GM19240 (cell line): ENCODE measurements around the gene PDXP.
"Not testable (repeated sequence)": the region's sequence is repeated elsewhere in the genome, so short reads cannot be mapped to it uniquely, and the experiment has no call there.

Experiments
- DNase-seq: peaks from one replicate; pipeline ENCODE4 v3.0.0; 2011; ENCODE audit warnings: low spot score; ENCODE audit not compliant: insufficient read length

PDXP gene

DNA sequence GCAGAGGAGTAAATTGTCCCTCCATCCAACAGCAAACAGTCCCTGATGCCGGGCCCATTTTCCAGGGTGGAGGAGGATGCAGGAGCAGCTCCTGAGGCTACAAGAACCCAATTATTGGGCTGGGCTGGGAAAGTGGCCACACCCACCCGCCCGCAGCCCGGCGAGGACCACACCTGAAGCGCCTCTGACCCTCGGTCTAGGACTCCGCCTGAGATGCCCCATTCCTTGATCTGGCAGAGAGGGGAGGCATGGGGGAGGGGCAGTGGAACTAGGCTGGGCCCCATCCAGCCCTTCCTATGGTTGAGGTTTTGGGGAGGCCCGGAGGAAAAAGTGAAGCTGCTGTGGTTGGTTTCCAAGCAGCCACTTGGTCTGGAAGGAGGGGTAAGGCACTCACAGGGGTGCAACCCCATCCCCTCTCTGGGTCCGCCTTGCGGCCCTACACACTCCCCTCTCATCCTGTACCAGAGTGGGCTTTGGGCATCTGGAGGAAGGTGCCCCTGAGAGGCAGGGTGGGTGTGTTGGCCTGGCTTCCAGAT lies 14.5 kb downstream of the PDXP start:
- DNase-seq, result no peak

DNA sequence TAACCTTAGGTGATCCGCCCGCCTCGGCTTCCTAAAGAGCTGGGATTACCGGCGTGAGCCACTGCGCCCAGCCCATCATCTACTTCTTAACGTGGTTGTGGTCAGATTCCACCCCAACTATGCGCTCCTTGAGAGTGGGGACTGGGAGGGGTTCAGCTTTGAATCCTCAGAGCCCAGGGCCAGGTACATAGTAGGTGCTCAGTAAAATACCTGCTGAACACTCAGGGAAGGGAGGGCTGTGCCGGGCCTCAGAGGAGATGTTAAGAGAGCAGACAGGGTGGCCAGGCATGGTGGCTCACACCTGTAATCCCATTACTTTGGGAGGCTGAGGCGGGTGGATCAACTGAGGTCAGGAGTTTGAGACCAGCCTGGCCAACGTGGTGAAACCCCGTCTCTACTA lies 15.7 kb downstream of the PDXP start:
- DNase-seq, result no peak

DNA sequence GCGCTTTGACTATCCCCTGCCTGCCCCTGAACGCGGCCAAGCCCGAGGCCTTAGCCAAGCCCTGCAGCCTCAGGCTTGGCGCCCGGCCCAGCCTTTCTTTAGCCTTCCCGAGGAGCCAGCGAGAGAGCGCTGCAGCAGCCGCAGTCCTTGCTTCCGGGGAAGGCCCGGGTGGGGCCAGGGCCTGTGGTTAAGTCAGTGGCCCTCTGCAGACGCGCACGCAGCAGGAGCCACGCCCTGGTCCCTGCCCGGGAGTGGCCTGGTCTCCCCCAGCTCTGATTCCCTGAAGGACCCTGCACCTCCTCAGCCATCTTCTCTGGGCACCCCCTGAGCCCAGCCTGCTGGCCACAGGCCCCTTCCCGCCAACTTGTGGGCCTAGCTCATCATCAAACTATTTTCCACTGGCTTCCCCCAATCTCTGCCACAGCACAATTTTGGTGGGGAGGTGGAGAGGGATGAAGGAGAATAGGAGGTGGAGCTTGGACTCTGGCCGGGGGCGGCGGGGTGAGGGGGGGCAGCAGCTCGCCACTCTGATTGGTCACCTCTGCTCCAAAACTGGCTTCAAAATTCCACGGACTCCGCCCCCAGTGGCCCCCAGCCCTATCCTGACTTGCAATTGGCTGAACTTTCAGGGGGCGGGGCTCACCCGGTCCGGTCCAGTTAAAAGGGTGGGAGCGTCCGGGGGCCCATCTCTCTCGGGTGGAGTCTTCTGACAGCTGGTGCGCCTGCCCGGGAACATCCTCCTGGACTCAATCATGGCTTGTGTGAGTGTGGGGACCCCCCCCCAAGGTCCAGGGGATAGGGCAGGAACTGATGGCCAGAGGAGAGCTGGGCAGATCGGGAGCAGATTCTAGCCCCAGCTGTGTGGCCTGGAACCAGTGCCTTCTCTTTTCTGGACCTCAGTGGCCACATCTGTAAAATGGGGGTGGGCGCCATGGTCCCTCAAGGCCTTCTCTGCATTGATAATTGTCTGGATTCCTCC lies 16.7 kb downstream of the PDXP start, which contains the start of gene LGALS1:
Gene LGALS1, plus strand, starts transcription at position 686 of the 979 bp plus-strand sequence. Its CDS starts 67 bp downstream, at position 753.
- no peak for DNase-seq

DNA sequence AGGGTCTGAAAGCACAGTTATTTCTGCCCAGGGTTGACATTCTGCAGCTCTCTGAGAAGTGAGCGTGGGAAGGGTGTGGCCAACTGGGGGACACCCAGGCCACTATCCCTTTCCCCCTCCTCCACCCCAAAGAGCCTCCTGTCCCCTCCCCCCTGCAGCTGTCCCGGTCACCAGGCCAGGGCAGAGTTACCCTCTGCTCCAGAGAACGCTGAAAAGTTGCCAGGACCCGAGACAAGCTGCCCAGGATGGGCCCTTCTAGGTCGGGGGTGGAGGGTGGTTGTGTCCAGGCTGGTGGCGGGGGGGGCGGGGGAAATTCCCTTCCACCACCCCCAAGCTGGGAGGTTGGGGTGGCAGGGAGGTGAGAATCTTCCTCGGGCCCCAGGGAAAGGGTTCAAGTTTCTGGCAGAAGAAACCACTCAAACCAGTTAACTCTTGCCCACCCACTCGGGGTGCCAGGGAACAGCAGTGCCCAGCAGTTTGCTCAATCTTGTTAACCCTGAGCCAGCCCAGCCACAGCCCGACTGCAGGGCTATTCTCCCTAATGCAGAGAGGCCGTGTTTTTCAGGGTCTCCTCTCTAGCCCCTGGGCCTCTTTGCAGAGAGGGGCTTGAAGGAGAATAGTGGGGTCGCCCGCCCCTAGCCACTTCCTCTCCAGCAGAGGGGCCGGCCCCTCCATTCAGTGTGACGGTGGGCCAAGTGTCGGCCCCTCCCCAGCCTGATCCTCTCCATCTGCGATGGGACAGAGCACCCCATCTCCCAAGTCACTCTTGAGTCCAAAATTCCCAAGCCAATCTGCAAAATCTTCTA lies 17.6 kb downstream of the PDXP start:
- DNase-seq, result no peak

DNA sequence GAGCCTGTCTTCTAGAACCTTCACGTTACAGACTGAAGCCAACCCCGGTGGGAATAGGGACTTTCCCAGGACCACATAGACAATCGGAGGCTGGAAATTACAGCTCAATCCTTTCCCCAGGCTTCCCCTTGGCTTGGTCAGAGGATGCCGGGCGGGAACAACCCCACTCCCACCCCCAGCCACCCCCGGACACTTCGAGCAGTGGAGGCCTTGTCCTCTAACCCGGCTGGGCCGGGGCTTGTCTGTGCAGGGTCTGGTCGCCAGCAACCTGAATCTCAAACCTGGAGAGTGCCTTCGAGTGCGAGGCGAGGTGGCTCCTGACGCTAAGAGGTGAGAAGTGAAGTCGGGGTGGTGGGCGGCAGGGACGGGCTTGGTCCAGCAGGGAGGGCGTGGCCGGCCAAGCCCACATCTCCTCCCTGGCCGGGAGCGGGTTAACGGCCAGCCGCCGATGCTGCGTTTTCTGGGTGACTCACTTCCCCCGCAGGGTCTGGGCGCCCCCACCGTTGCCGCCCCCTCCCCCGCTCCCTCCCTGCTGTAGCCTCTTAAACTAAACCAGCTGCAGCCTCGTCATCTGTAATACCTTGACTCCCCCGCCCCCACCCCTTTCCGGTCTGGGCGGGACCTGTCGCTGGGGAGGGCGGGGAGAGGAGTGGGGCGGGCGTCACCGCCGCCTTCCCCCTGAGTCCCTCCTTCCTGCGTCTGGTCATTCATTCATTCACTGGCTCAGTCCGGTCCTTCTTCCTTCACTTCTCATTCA lies 18.4 kb downstream of the PDXP start:
- peak; percentile 47 for DNase-seq

DNA sequence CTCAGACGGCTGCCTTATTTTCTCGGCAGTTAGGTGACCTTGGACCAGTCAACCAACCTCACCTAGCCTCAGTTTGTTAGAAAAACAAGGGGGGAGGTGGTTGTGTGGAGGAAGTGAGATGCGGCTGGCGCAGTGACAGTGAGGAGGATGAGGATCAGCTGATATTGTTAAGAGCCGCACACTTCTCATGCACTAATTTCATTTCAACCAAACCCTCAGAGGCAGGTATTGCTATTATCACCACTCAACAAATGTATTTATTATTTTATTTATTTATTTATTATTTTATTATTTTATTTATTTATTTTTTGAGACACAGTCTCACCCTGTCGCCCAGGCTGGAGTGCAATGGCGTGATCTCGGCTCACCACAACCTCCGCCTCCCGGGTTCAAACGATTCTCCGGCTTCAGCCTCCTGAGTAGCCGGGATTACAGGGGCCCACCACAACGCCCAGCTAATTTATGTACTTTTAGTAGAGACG lies 19.0 kb downstream of the PDXP start:
- no peak for DNase-seq

DNA sequence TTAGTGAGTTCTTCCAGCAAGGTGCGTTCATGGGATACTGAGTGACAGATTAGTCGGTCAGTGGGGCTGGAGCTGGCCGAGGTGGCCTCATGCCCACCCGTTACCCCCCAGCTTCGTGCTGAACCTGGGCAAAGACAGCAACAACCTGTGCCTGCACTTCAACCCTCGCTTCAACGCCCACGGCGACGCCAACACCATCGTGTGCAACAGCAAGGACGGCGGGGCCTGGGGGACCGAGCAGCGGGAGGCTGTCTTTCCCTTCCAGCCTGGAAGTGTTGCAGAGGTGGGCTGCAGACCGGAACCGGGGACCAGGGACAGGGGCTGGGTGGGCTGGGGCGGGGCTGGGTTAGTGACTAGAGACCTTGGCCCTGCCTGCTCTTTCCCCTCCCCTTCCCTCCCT lies 19.8 kb downstream of the PDXP start:
- DNase-seq, result no peak

DNA sequence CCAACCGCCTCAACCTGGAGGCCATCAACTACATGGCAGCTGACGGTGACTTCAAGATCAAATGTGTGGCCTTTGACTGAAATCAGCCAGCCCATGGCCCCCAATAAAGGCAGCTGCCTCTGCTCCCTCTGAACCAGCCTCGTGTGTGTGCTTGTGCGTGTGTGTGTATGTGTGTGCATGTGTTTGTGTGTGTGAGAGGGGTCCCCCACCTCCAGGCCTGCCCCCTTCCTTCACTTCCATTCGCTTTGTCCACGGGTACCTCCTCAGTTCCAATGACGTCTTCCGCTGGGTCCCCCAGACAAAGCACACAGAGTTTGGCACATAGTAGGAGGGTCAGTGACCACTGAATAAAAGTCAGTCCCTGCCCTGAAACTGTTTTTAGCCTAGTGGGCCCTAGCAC lies 21.1 kb downstream of the PDXP start:
- no peak for DNase-seq

DNA sequence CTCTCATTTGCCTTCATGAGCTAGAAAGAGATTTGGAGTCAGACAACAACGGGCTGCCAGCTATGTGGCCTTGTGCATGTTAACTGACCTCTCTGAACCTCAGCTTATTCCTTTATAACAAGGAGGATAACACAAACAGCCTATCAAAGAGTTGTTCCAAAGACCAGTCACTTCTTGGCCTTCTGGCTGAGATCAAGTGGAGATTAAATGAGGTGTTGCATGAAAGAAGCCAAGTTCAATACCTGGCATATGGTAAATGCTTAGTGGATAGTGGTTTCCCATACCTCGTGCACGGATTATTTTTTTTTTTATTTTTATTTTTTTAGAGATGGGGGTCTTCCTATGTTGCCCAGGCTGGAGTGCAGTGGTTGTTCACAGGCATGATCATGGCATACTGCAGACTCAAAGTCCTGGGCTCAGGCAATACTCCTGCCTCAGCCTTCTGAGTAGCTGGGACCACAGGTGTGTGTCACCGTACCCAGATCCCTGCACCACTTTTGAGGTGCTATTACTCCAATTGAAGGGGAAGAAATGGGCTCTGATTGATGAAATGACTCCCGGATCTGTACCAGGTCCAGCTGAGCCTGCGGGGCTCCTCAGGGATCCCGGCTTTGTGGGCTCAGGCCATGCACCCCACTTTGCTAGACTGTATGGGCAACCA lies 21.8 kb downstream of the PDXP start:
- no peak for DNase-seq

DNA sequence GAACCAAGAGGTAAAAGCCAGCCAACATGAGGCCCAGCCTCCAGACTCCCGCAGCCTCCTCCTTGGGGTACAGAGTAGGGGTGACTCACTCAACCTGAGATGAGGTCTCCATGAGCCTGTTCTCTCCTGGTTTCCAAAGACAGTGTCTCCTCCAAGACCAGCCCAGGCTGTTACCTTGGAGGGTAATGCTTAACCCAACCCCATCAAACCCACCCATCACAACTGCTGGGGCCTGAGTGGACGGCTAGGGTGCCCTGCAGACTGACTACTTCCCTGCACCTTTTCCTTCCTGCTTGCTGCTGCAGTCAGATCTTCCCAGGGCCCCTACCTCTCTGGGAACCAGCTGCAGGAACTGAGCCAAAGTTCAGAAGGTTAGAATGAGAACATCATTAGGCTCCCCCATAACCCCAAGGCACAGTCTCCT lies 22.5 kb downstream of the PDXP start:
- DNase-seq, result no peak

DNA sequence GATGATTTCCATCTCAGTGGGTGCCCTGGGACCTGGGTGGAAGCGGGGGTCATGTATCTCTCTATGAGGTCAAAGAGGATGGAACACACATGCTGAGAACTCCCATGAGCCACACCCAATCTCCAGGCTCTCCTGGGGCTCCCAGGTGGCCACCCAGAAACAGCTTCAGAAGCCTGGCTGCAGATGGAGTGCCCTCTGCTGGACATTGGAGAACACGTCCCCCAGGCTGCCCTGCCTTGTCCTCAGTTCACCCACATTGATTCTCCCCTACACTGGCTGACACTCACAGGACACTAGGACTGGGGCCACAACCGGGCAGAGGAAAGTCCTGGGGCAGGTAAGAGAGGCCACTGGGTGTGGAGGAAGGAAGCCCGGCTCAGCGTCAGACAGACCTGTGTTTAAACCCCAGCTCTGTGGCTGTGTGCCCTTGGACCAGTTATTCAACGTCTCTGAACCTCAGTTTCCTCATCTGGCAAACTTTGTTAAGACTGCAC lies 23.1 kb downstream of the PDXP start:
- DNase-seq, result peak; percentile 58

DNA sequence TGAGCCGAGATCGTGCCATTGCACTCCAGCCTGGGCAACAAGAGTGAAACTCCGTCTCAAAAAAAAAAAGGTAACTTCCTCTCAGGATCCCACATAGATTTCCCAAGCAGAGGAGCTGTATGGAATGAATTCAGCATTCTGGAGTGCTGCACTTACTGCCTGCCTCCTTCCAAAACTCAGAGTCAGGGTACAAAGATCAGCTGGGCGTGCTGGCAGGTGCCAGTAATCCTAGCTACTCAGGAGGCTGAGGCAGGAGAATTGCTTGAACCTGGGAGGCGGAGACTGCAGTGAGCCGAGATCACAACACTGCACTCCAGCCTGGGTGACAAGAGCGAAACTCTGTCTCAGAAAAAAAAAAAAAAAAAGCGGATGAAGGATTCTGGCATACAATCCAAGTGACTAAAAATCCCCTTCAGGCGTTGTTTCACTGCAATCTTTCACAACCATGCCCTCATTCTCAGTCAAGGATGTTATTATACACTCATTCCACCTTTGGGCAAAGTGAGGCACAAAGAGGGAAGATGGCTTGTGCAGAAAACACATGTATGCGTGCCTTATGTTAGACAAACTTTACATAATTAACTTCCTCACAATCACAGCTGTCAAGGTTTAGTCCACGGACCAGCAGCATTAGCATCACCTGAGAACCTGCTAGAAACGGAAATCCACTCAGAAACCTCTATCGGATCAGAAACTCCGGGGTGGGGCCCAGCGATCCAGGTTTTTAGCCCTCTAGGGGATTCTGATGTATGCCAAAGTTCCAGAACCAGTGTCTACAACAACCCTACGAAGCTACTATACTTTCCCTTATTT lies 26.5 kb downstream of the PDXP start:
- no peak for DNase-seq

DNA sequence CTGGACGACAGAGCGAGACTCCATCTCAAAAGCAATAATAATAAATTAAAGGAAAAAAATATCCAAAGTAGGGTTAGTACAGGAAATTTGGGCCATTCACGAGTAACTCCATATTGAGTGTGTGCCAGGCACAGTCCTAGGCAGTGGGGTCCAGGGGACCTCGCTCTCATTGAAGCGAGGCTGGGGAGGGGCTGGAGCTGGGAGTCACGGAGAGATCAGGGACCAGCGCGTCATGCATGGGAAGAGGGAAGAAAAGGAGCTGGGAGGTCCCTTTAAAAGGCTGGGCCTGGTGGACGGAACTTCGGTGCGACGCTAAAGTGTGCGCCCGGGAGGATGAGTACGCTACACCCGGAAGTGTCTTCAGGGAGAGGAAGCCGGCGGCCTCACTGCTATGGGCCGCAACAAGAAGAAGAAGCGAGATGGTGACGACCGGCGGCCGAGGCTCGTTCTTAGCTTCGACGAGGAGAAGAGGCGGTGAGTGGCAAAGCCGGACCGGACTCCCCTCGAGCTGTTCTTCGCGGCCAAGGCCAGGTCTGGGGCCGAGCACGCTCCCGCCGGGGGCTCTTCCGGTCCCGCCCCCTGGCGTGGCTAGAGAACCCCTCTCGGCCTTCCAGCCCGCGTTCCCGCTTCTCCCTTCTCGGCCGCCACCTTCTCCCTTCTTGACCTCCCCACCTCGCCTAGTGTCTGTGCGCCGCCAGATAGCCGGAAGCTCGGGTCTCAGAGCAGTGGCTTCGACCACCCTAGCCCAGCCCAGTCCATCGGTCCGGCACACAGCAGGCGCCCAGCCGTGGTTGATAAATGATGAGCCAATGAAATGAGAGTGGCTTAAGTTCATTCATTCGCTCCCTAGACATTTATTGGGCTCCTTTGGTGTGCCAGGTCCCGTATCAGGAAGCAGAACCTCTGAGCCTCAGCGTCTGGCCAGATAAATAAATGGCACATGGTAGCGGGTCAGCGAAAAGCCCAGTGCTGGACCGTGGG lies 27.8 kb downstream of the PDXP start, which contains the start of gene NOL12:
Gene NOL12, plus strand, starts transcription at position 342 of the 981 bp plus-strand sequence. Its CDS starts 50 bp downstream, at position 392.
- DNase-seq, result peak; percentile 65

DNA sequence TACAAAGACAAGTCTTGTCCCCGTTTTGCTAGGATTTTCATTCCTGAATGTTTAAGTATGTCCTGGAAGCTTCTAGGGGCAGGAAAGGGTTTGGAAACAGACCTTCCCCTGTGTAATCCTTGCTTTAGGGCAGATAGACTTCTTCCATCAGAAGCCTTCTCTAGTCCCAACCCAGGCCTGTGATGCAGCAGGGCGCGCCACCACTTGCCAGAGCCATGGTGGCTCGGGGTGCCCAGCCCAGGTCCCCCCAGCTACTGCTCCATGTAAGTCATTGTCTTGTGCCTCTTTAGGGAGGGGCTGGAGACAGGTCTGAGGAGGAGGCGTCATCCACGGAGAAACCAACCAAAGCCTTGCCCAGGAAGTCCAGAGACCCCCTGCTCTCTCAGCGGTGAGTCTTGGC lies 31.9 kb downstream of the PDXP start:
- no peak for DNase-seq

DNA sequence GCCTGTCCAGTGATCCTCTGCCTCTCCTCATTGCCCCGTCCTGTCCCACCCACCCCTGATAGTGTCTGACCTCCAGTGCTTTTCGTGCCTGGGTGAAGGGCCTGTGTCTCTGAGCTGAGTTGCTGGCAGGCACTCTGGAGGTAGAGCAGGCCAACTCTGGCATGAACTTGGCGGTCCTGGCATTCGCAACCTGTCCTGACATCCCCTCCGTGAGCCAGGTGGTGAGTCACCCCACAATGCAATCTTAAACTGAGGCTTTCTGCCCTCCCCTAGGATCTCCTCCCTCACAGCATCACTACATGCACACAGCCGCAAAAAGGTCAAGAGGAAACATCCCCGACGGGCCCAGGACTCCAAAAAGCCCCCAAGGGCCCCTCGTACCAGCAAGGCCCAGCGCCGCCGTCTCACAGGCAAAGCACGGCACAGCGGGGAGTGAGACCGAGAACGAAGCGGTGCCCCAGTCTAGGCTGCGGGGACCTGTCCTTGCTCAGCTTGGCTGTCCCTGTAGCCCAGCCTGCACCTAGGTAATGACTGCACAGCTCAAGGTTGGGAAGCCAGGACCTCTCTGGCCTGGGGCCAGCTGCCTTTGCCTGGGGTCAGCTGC lies 32.5 kb downstream of the PDXP start:
- DNase-seq, result no peak

DNA sequence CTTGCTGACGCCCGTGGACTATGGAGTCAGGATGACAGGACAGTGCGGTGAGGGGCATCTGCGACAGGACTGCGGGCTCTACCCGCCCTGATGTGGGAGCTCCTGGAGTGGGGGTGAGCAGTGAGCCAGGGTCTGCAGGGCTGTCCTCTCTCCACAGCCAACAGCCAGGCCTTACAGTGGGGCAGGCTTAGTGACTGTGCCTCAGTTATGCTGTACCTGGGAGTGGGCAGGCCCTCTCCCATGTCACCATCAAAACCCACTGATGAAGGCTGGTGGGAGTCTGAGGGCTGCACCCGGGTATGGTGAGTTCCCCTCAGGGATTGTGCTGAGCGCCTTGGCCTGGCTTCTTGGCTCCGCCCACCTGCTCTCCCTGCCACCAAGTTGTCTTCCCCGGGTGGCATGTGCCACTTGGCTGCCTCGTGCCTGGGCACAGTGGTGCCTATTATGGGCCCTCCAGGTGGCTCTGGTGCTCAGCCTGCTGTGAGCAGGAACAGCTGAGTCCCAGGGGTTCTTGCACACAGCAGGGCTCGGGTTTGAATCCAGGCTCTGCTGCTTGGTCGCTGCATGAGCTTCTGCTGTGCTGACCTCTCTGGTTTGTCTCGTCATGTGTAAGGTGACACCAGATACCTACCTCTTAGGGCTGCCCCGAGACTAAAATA lies 34.2 kb downstream of the PDXP start:
- no peak for DNase-seq

DNA sequence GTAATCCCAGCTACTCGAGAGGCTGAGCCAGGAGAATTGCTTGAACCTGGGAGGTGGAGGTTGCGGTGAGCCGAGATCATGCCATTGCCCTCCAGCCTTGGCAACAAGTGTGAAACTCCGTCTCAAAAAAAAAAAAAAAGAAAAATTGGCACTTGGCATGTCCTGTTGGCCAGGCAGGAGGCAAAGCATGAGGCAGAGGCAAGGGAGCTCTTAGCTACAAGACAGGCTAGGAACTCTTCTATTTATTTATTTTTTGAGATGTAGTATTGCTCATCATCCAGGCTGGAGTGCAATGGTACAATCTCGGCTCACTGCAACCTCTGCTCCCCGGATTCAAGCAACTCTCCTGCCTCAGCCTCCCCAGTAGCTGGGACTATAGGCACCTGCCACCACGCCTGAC lies 35.6 kb downstream of the PDXP start:
- not testable (repeated sequence) for DNase-seq
